CD14-positive monocyte (primary cell): ENCODE results near the gene NOL8. TPM values are rescaled to one million over a fixed set of nuclear protein-coding genes. Genes with fewer than 3 reads are reported as not detected.
A peak's percentile ranks its signal among the peaks of the same experiment; 100 is the strongest.

Experiments
- DNase-seq, 3 donors: peaks; one replicate each; pipeline ENCODE4 v3.0.0-alpha.2; 2011 to 2022
- H2AFZ ChIP-seq: 2 replicates; pipeline ENCODE4 v1.6.0; 2012; ENCODE audit warnings: mild to moderate bottlenecking, low read depth, low read length, inconsistent platforms; ENCODE audit not compliant: insufficient read depth, poor library complexity, severe bottlenecking
- H3K27ac ChIP-seq, 2 donors: 1 replicate in 1 of 2; 2 replicates in 1 of 2; pipeline ENCODE4 v1.5.1; 2012 to 2013; ENCODE audit warnings: low read length in 2 of 2, control low read depth in 1 of 2, inconsistent platforms in 1 of 2, low read depth in 1 of 2, mild to moderate bottlenecking in 1 of 2
- H3K27me3 ChIP-seq, 2 donors: one replicate each; pipeline versions ENCODE4 v1.6.0 to v1.6.1; 2011 to 2013; ENCODE audit warnings: low read length in 2 of 2; ENCODE audit not compliant: control insufficient read depth in 2 of 2, insufficient read depth in 2 of 2
- H3K36me3 ChIP-seq, 2 donors: replicated peaks in 1 of 2; 1 replicate in 1 of 2; 2 replicates in 1 of 2; pipeline versions ENCODE4 v1.5.1 to v1.6.1; 2012 to 2013; ENCODE audit warnings: low read length in 2 of 2, control low read depth in 1 of 2, inconsistent platforms in 1 of 2, mild to moderate bottlenecking in 1 of 2; ENCODE audit not compliant: insufficient read depth in 2 of 2, control insufficient read depth in 1 of 2
- H3K4me1 ChIP-seq, 2 donors: 1 replicate in 1 of 2; 2 replicates in 1 of 2; pipeline versions ENCODE4 v1.5.1 to v1.6.1; 2012 to 2013; ENCODE audit warnings: low read length in 2 of 2, control low read depth in 1 of 2, inconsistent platforms in 1 of 2, mild to moderate bottlenecking in 1 of 2, moderate library complexity in 1 of 2; ENCODE audit not compliant: insufficient read depth in 2 of 2, control insufficient read depth in 1 of 2
- H3K4me2 ChIP-seq: replicated peaks from 2 replicates; pipeline ENCODE3; 2012; ENCODE audit warnings: low read length, moderate library complexity, mild to moderate bottlenecking; ENCODE audit not compliant: poor library complexity, severe bottlenecking; ENCODE audit errors: extremely low read depth
- H3K4me3 ChIP-seq, 3 experiments: fragments of 200-600 bp in 1 of 3; sonication (generic) in 1 of 3; replicated peaks in 1 of 3; 1 replicate in 2 of 3; 2 replicates in 1 of 3; pipeline ENCODE4 v1.5.1; 2011 to 2013; ENCODE audit warnings: low read length in 3 of 3, mild to moderate bottlenecking in 3 of 3, control low read depth in 2 of 3, low read depth in 2 of 3, inconsistent platforms in 1 of 3, moderate library complexity in 1 of 3
- H3K79me2 ChIP-seq: 2 replicates; pipeline ENCODE4 v1.6.0; 2012; ENCODE audit warnings: mild to moderate bottlenecking, control low read depth, inconsistent platforms, low read length, moderate library complexity; ENCODE audit not compliant: insufficient read depth
- H3K9ac ChIP-seq: 2 replicates; pipeline ENCODE4 v1.6.0; 2017; ENCODE audit warnings: low read length, mild to moderate bottlenecking; ENCODE audit not compliant: insufficient read depth, poor library complexity, severe bottlenecking
- H3K9me3 ChIP-seq, 2 donors: replicated peaks in 1 of 2; 1 replicate in 1 of 2; 2 replicates in 1 of 2; pipeline versions ENCODE4 v1.5.1 to v1.6.1; 2012 to 2013; ENCODE audit warnings: low read length in 2 of 2, control low read depth in 1 of 2; ENCODE audit not compliant: control insufficient read depth in 1 of 2, insufficient read depth in 1 of 2
- H4K20me1 ChIP-seq: 2 replicates; pipeline ENCODE4 v1.6.0; 2012; ENCODE audit warnings: mild to moderate bottlenecking, low read length, control low read depth, moderate library complexity; ENCODE audit not compliant: insufficient read depth
- H3K27ac Mint-ChIP-seq, 7 donors: one replicate each; pipeline ENCODE4 v1.8.0; 2020; ENCODE audit warnings: mild to moderate bottlenecking in 7 of 7, mixed read lengths in 7 of 7, moderate library complexity in 6 of 7, inconsistent platforms in 2 of 7
- H3K27me3 Mint-ChIP-seq, 3 donors: one replicate each; pipeline ENCODE4 v1.8.0; 2021 to 2022; ENCODE audit warnings: low read depth in 3 of 3, mild to moderate bottlenecking in 3 of 3, mixed read lengths in 3 of 3, moderate library complexity in 3 of 3, inconsistent platforms in 1 of 3
- H3K36me3 Mint-ChIP-seq, 2 donors: one replicate each; pipeline ENCODE4 v1.8.0; 2020; ENCODE audit warnings: mixed read lengths in 2 of 2, inconsistent platforms in 1 of 2, mild to moderate bottlenecking in 1 of 2
- H3K4me1 Mint-ChIP-seq: one replicate; pipeline ENCODE4 v1.8.0; 2020; ENCODE audit warnings: mild to moderate bottlenecking, mixed read lengths
- H3K4me3 Mint-ChIP-seq, 2 donors: one replicate each; pipeline ENCODE4 v1.8.0; 2020; ENCODE audit warnings: mild to moderate bottlenecking in 2 of 2, mixed read lengths in 2 of 2, moderate library complexity in 1 of 2
- H3K9me3 Mint-ChIP-seq, 7 donors: one replicate each; pipeline ENCODE4 v1.8.0; 2020 to 2022; ENCODE audit warnings: mixed read lengths in 7 of 7, mild to moderate bottlenecking in 6 of 7, moderate library complexity in 6 of 7, inconsistent platforms in 2 of 7
- WGBS: methylation state at CpG from one replicate; pipeline ENCODE4 v1.1.5; 2013; ENCODE audit warnings: missing lambda C conversion rate; ENCODE audit not compliant: insufficient coverage; 5-methylcytosine and 5-hydroxymethylcytosine counted together
- intact Hi-C, 2 donors: fragments of 100-400 bp; cut with micrococcal nuclease; formaldehyde crosslinking; loops; one replicate each; pipeline versions ENCODE4 v1.15.0 to v1.15.1; 2023
- polyA plus RNA-seq, 3 donors: library from polyadenylated mRNA; depleted of rRNA in 1 of 3; unstranded in 2 of 3; stranded (reverse) in 1 of 3; fragments of 300-500 nt in 2 of 3; fragments of >200 nt in 1 of 3; fragmentation: Illumina TruSeq in 2 of 3; gene quantifications; 1 replicate in 2 of 3; 2 replicates in 1 of 3; pipeline ENCODE4 v1.2.3, GENCODE V29; 2012 to 2021
- TF ChIP-seq, protein P1 (sequence below): fragments of 200-600 bp; IDR thresholded peaks from one replicate; pipeline ENCODE4 v1.8.0; 2022; ENCODE audit warnings: antibody characterized with exemption, mild to moderate bottlenecking

NOL8 gene
- polyA plus RNA-seq, 3 donors, result 2.9 to 22.0 (median 8.8) TPM

DNA sequence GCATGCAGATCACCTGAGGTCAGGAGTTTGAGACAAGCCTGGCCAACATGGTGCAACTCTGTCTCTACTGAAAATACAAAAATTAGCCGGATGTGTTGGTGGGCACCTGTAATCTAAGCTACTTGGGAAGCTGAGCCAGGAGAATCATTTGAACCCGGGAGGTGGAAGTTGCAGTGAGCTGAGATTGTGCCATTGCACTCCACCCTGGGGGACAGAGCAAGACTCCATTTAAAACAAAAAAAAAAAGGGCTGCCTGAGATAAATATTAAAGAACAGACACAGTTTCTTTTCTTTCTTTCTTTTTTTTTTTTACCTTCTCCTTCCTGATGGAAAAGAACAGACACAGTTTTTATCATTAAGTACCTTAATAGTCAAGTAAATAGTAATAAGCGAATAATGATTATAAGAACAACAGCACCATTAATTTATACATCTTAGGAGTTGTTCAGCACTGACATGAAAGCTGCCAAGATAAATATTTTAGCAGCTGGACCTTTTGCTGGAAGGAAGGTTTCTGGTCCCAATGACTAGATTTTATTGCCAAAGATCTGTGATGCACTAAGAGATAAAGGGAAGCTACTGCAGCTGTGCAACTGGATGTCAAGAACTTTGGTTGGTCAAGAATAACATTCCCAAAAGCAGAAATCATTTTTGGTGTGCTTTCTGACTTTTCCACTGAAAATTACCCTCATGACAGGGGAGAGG, 7.6 kb upstream of the NOL8 start:
- no peaks in the 10 kb centered on the region for H3K9me3 Mint-ChIP-seq
- peaks cover 3 to 23% of the 10 kb centered on the region in 2 donors for H3K36me3 ChIP-seq
- TF ChIP-seq, protein P1, sequence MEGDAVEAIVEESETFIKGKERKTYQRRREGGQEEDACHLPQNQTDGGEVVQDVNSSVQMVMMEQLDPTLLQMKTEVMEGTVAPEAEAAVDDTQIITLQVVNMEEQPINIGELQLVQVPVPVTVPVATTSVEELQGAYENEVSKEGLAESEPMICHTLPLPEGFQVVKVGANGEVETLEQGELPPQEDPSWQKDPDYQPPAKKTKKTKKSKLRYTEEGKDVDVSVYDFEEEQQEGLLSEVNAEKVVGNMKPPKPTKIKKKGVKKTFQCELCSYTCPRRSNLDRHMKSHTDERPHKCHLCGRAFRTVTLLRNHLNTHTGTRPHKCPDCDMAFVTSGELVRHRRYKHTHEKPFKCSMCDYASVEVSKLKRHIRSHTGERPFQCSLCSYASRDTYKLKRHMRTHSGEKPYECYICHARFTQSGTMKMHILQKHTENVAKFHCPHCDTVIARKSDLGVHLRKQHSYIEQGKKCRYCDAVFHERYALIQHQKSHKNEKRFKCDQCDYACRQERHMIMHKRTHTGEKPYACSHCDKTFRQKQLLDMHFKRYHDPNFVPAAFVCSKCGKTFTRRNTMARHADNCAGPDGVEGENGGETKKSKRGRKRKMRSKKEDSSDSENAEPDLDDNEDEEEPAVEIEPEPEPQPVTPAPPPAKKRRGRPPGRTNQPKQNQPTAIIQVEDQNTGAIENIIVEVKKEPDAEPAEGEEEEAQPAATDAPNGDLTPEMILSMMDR, result no peak
- no peak for DNase-seq
- H3K27me3 Mint-ChIP-seq, result peaks cover 0 to 2% (median 0%) of the 10 kb centered on the region in 3 donors
- peaks cover 7% of the 10 kb centered on the region for H3K79me2 ChIP-seq
- H3K4me1 ChIP-seq, result no peaks in the 10 kb centered on the region
- no peaks in the 10 kb centered on the region for H4K20me1 ChIP-seq
- intact Hi-C loops, result no loop called here
- no peak overlapping the region for H3K27ac ChIP-seq
- no peak overlapping the region for H3K4me3 ChIP-seq
- peaks cover 10 to 33% of the 10 kb centered on the region in 2 donors for H3K36me3 Mint-ChIP-seq
- H3K4me1 Mint-ChIP-seq, result peaks cover 2% of the 10 kb centered on the region
- H3K4me2 ChIP-seq, result no peak overlapping the region
- H3K9ac ChIP-seq, result no peak overlapping the region
- H3K27me3 ChIP-seq, result no peaks in the 10 kb centered on the region
- H2AFZ ChIP-seq, result no peak overlapping the region
- no peak overlapping the region for H3K4me3 Mint-ChIP-seq
- no peaks in the 10 kb centered on the region for H3K9me3 ChIP-seq
- WGBS, result no CpG with 5 or more reads among the region's 3 CpGs
- peak overlapping the region in 5 of 7 donors; percentile 23 to 68 (median 31) for H3K27ac Mint-ChIP-seq

DNA sequence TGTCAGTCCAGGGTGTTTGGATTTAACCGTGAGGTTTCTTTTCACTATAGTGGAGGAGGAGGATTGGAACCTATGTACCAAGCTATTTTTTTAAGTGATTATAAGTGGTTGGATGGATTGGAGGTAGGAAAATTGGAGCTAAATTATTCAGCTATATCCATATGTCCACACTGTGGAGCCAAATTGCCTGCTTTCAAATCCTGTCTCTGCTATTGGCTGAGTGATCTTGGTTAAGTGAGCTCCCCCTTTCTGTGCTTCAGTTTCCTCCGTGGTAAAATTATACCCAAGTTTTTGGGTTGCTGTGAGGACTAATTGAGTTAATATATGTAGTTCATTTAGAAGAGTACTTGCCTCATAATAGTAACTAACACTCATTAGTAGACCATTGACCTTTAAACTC, 3.1 kb upstream of the NOL8 start:
- Mint-ChIP-seq H3K27ac (peak overlapping the region in 1 of 7 donors; percentile 61), H3K9me3 (no peaks in the 10 kb centered on the region)
- peaks cover 42% of the 10 kb centered on the region for H3K79me2 ChIP-seq

More for the DNA sequence above, 3.1 kb upstream of the NOL8 start:
- H3K4me1 Mint-ChIP-seq, result peaks cover 26% of the 10 kb centered on the region
- Histone ChIP-seq H3K4me1 (peaks cover 23 to 29% of the 10 kb centered on the region in 2 donors), H3K27me3 (no peaks in the 10 kb centered on the region), H3K4me2 (no peak overlapping the region), H3K9ac (no peak overlapping the region), H4K20me1 (no peaks in the 10 kb centered on the region), H3K27ac (no peak overlapping the region), H3K9me3 (no peaks in the 10 kb centered on the region), H3K4me3 (no peak overlapping the region), H2AFZ (no peak overlapping the region), H3K36me3 (peaks cover 0 to 7% of the 10 kb centered on the region in 2 donors)
- peaks cover 0 to 2% (median 0%) of the 10 kb centered on the region in 3 donors for H3K27me3 Mint-ChIP-seq
- DNase-seq, result no peak
- peaks cover 9 to 13% of the 10 kb centered on the region in 2 donors for H3K36me3 Mint-ChIP-seq
- H3K4me3 Mint-ChIP-seq, result no peak overlapping the region
- no CpG with 5 or more reads among the region's 2 CpGs for WGBS
- intact Hi-C loops, result loop anchor here (5.0 to 10.0 kb wide), 4 partner anchors 36 to 437 kb away; partner anchors contain the start of genes BICD2 (in 1 of the 2), IARS1 (in 1 of the 2) and SPTLC1 (in 1 of the 2)
- TF ChIP-seq, protein P1, result no peak
